Measurements from ENCODE around the gene ADGRL1.

Gene ADGRL1

GRCh38 chr19:14135985-14136508 lies 69.9 kb downstream of the ADGRL1 start:
- Histone ChIP-seq H3K4me3 (ENCODE audit: extremely low read depth, insufficient read depth, low read length, poor library complexity, severe bottlenecking) (peak overlapping the region; percentile 77), H3K27ac (ENCODE audit: low read depth, low read length, severe bottlenecking) (no peak overlapping the region), H3K4me1 (ENCODE audit: control insufficient read depth, insufficient read depth, low read length, poor library complexity, severe bottlenecking) (peaks cover 19% of the 10 kb centered on the region), H3K9me3 (ENCODE audit: control insufficient read depth, low read length) (no peaks in the 10 kb centered on the region), H3K36me3 (ENCODE audit: control insufficient read depth, insufficient read depth, low read length) (no peaks in the 10 kb centered on the region)
- 0 to 1% methylated on average over 13 to 36 of the region's 38 CpGs for WGBS, 2 experiments (ENCODE audit: insufficient coverage in 2 of 2)

DNA sequence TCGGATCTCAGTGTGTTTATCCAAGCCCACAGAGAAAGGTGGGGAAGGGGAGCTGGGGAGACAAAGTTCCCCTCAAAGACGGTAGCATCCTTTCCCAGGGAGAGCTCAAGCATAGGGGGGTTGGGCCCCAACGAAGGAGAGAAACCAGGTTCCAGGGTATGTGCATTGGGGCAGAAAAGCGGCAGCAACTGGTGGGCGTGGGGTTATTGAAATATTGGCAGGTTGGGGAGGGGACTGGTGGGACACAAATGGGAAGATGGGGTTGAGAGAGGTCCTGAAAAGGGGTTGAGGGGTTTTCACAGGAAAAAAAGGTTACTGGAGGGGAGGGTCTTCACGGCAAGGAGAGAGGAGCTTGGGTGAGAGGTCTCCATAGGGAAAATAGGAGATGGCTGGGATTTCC lies 70.6 kb downstream of the ADGRL1 start:
- Histone ChIP-seq H3K4me3 (ENCODE audit: extremely low read depth, insufficient read depth, low read length, poor library complexity, severe bottlenecking) (peak overlapping the region; percentile 77), H3K4me1 (ENCODE audit: control insufficient read depth, insufficient read depth, low read length, poor library complexity, severe bottlenecking) (peaks cover 19% of the 10 kb centered on the region), H3K36me3 (ENCODE audit: control insufficient read depth, insufficient read depth, low read length) (no peaks in the 10 kb centered on the region), H3K27ac (ENCODE audit: low read depth, low read length, severe bottlenecking) (no peak overlapping the region), H3K9me3 (ENCODE audit: control insufficient read depth, low read length) (no peaks in the 10 kb centered on the region)
- WGBS, 2 experiments (ENCODE audit: insufficient coverage in 2 of 2): 61% methylated on average over 4 to 6 of the region's 6 CpGs

DNA sequence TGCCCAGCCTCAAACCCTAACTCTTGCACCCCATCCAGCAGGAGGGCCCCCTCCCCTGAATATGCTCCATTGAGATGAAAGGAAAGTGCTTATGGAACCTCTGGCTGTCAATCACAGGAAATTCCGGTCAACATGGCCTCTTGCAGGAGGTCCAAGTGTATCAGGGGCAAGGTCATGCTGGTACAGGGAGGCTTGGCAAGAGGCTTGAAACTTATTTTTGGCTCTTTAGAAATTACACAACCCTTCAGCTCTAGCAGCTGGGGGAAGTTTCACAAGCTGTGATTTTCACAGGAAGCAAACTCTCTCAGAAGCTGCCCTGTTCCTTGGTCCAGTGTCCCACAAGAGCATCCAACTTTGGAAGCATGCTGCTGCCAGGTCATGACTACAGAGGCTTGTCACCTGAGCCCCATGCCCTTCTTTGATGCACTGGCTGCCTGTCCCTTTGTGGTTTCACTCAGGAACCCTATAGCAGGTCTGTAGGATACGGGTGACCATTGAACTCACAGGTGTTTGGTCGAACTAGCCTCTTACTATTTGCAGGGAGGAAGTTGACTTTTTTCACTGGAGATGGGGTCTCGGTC lies 78.0 kb downstream of the ADGRL1 start:
- WGBS, 2 experiments (ENCODE audit: insufficient coverage in 2 of 2): 100% methylated on average over 3 to 4 of the region's 4 CpGs
- H3K4me1 ChIP-seq (ENCODE audit: control insufficient read depth, insufficient read depth, low read length, poor library complexity, severe bottlenecking): no peaks in the 10 kb centered on the region
- no peaks in the 10 kb centered on the region for H3K9me3 ChIP-seq (ENCODE audit: control insufficient read depth, low read length)
- H3K27ac ChIP-seq (ENCODE audit: low read depth, low read length, severe bottlenecking): no peak overlapping the region
- H3K4me3 ChIP-seq (ENCODE audit: extremely low read depth, insufficient read depth, low read length, poor library complexity, severe bottlenecking): no peak overlapping the region
- H3K36me3 ChIP-seq (ENCODE audit: control insufficient read depth, insufficient read depth, low read length): peaks cover 30% of the 10 kb centered on the region

DNA sequence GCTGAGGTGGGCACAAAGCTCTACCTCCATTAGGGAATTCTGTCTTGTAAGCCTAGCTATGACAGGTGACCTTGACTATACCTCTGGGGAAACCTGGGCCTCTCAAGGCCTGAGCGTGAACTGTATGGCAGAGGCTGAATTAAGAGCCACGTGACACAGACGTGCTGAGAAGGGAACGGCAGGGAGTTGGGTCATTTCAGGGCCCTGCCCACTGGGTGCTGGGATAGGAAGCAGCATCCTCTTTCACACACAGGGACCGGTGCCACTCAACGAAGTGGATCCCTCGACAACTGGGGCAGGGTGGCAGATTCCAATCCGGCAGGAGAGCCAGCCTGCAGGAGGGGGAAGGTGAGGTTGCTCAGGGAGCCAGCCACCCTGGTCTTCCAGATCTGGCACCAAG lies 78.8 kb downstream of the ADGRL1 start:
- Histone ChIP-seq H3K4me3 (ENCODE audit: extremely low read depth, insufficient read depth, low read length, poor library complexity, severe bottlenecking) (no peak overlapping the region), H3K9me3 (ENCODE audit: control insufficient read depth, low read length) (no peaks in the 10 kb centered on the region), H3K36me3 (ENCODE audit: control insufficient read depth, insufficient read depth, low read length) (peaks cover 33% of the 10 kb centered on the region), H3K27ac (ENCODE audit: low read depth, low read length, severe bottlenecking) (no peak overlapping the region), H3K4me1 (ENCODE audit: control insufficient read depth, insufficient read depth, low read length, poor library complexity, severe bottlenecking) (no peaks in the 10 kb centered on the region)
- WGBS, 2 experiments (ENCODE audit: insufficient coverage in 2 of 2): 92 to 100% methylated on average over 8 of the region's 8 CpGs

DNA sequence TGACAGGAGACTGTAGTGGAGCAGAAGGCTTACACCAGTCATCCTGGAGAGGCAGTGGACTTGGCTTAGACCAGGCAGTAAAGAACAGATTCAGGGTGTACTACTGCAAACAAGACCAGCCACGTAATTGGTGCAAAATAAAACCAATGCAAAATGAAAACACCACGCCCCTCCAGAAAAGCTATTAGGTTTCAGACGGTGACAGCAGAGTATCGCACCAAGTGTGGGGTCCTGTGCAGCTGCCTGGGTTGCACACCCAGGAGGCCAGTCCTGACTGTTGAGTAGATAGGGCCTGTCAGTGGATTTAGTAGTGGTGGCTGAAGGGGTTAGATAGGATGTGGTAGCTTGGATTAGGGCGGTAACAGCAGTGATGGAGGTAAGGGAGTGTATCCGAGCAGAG lies 83.0 kb downstream of the ADGRL1 start:
- WGBS, 2 experiments (ENCODE audit: insufficient coverage in 2 of 2): 100% methylated on average over 4 to 5 of the region's 6 CpGs
- H3K27ac ChIP-seq (ENCODE audit: low read depth, low read length, severe bottlenecking): no peak overlapping the region
- peaks cover 15% of the 10 kb centered on the region for H3K4me1 ChIP-seq (ENCODE audit: control insufficient read depth, insufficient read depth, low read length, poor library complexity, severe bottlenecking)
- no peak overlapping the region for H3K4me3 ChIP-seq (ENCODE audit: extremely low read depth, insufficient read depth, low read length, poor library complexity, severe bottlenecking)
- H3K9me3 ChIP-seq (ENCODE audit: control insufficient read depth, low read length): no peaks in the 10 kb centered on the region
- H3K36me3 ChIP-seq (ENCODE audit: control insufficient read depth, insufficient read depth, low read length): peaks cover 42% of the 10 kb centered on the region

DNA sequence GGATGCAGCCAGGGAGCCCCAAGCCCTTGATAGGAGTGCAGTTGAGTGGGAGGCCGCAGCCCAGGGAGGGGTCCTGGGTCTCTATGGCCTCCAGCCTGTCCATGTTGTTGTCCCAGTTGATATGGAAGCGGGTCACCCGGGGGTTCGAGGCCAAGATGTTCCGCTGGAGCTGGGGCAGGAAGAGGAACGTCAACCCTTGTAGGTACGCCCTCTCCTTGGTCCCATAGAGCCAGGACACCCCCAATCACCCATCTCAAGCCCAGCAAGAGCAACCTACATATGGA lies 85.5 kb downstream of the ADGRL1 start:
- Histone ChIP-seq H3K36me3 (ENCODE audit: control insufficient read depth, insufficient read depth, low read length) (peaks cover 30% of the 10 kb centered on the region), H3K27ac (ENCODE audit: low read depth, low read length, severe bottlenecking) (no peak overlapping the region), H3K4me1 (ENCODE audit: control insufficient read depth, insufficient read depth, low read length, poor library complexity, severe bottlenecking) (peaks cover 25% of the 10 kb centered on the region), H3K9me3 (ENCODE audit: control insufficient read depth, low read length) (no peaks in the 10 kb centered on the region), H3K4me3 (ENCODE audit: extremely low read depth, insufficient read depth, low read length, poor library complexity, severe bottlenecking) (no peak overlapping the region)
- WGBS, 2 experiments (ENCODE audit: insufficient coverage in 2 of 2): 88 to 92% methylated on average over 2 to 5 of the region's 7 CpGs

DNA sequence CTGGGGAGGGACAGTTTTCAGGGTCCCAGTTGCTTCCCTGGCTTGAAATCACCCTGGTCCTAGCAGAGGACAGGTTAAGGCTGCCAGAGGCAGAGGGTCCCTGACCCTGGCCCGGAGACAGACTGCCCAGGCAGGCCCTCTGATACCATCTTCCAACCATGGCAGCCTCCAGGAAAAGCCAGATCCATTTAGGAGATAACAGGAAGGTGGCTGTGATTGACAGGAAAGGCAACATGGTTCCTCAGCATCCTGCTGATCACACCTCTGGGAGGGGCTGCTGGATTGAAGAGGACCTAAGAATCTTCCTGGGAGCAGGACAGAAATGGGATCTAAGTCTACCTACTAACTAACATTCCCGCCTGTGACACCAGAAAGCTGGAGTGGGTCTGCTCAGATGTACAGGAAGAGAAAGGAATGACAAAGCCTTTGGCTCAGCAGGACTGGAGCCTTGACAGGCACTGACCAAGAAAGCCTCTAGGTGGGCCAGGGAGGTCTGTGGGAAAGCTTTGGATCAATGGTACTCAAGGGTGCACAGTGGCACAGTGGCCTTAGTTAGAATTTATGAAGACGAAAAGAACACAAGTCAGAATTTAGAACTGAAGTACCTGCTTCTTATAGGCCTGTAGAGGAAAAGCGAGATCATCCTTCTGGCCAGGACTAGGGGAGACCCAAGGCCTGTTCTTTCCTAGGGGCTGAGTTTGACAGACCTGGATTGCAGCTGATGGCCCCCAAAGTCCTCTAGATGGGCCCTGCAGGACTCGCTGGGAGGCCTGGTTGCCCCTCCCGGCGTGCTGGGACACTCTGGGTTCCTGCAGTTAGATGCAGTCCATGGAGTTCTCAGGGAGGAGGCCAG lies 86.1 kb downstream of the ADGRL1 start:
- no peak overlapping the region for H3K4me3 ChIP-seq (ENCODE audit: extremely low read depth, insufficient read depth, low read length, poor library complexity, severe bottlenecking)
- WGBS, 2 experiments (ENCODE audit: insufficient coverage in 2 of 2): 97 to 100% methylated on average over 6 to 7 of the region's 7 CpGs
- H3K36me3 ChIP-seq (ENCODE audit: control insufficient read depth, insufficient read depth, low read length): peaks cover 25% of the 10 kb centered on the region
- H3K4me1 ChIP-seq (ENCODE audit: control insufficient read depth, insufficient read depth, low read length, poor library complexity, severe bottlenecking): peaks cover 25% of the 10 kb centered on the region
- H3K27ac ChIP-seq (ENCODE audit: low read depth, low read length, severe bottlenecking): no peak overlapping the region
- H3K9me3 ChIP-seq (ENCODE audit: control insufficient read depth, low read length): no peaks in the 10 kb centered on the region

DNA sequence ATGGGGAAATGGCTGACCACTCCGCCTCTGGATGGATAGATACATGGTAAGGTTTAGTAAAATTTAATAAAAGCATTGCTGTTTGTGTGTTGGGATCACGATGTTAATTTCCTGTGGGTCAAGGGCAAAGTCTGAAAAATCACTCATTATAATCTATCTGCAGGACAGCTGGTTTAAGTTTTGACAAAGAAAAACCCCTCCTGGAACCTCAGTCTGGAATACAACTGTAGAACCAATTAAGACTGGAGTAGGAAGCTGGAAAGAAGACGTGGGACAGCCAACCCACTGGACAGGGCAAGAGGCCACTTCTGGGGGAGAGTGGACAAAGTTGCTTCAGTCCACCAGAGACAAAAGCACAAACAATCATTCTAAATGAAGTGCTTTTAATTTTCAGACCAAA lies 86.8 kb downstream of the ADGRL1 start:
- no peaks in the 10 kb centered on the region for H3K9me3 ChIP-seq (ENCODE audit: control insufficient read depth, low read length)
- peaks cover 18% of the 10 kb centered on the region for H3K36me3 ChIP-seq (ENCODE audit: control insufficient read depth, insufficient read depth, low read length)
- H3K4me3 ChIP-seq (ENCODE audit: extremely low read depth, insufficient read depth, low read length, poor library complexity, severe bottlenecking): no peak overlapping the region
- peak overlapping the region; percentile 93 for H3K27ac ChIP-seq (ENCODE audit: low read depth, low read length, severe bottlenecking)
- 94% methylated on average over 2 of the region's 3 CpGs; no CpG with 5 or more reads in 1 of the 2 experiments for WGBS, 2 experiments (ENCODE audit: insufficient coverage in 2 of 2)
- peaks cover 25% of the 10 kb centered on the region for H3K4me1 ChIP-seq (ENCODE audit: control insufficient read depth, insufficient read depth, low read length, poor library complexity, severe bottlenecking)

GRCh38 chr19:14118165-14119051 lies 87.6 kb downstream of the ADGRL1 start:
- Histone ChIP-seq H3K9me3 (ENCODE audit: control insufficient read depth, low read length) (no peaks in the 10 kb centered on the region), H3K4me3 (ENCODE audit: extremely low read depth, insufficient read depth, low read length, poor library complexity, severe bottlenecking) (peak overlapping the region; percentile 34), H3K27ac (ENCODE audit: low read depth, low read length, severe bottlenecking) (peak overlapping the region; percentile 93), H3K36me3 (ENCODE audit: control insufficient read depth, insufficient read depth, low read length) (peaks cover 17% of the 10 kb centered on the region), H3K4me1 (ENCODE audit: control insufficient read depth, insufficient read depth, low read length, poor library complexity, severe bottlenecking) (peaks cover 30% of the 10 kb centered on the region)
- 15 to 19% methylated on average over 36 to 59 of the region's 61 CpGs for WGBS, 2 experiments (ENCODE audit: insufficient coverage in 2 of 2)

- Histone ChIP-seq H3K36me3 (ENCODE audit: control insufficient read depth, insufficient read depth, low read length) (peaks cover 16% of the 10 kb centered on the region), H3K9me3 (ENCODE audit: control insufficient read depth, low read length) (no peaks in the 10 kb centered on the region), H3K4me1 (ENCODE audit: control insufficient read depth, insufficient read depth, low read length, poor library complexity, severe bottlenecking) (peaks cover 37% of the 10 kb centered on the region), H3K27ac (ENCODE audit: low read depth, low read length, severe bottlenecking) (peak within 1 kb of the TSS; percentile 93), H3K4me3 (ENCODE audit: extremely low read depth, insufficient read depth, low read length, poor library complexity, severe bottlenecking) (peak within 1 kb of the TSS; percentile 94)
- 0% methylated on average over 55 to 56 of the region's 67 CpGs for WGBS, 2 experiments (ENCODE audit: insufficient coverage in 2 of 2)
Observed at GRCh38 chr19:14117668-14118164, 88.3 kb downstream of the ADGRL1 start, which contains the start of gene PRKACA. TSS of gene PRKACA (minus strand) at chr19:14117762. CDS start at chr19:14117547, 215 bp downstream.
